ENCODE results near the gene SPAG17. TPM values are rescaled to one million over a fixed set of nuclear protein-coding genes. Genes with fewer than 3 reads are reported as not detected.

SPAG17 gene
- 0.78 TPM for total RNA-seq

DNA sequence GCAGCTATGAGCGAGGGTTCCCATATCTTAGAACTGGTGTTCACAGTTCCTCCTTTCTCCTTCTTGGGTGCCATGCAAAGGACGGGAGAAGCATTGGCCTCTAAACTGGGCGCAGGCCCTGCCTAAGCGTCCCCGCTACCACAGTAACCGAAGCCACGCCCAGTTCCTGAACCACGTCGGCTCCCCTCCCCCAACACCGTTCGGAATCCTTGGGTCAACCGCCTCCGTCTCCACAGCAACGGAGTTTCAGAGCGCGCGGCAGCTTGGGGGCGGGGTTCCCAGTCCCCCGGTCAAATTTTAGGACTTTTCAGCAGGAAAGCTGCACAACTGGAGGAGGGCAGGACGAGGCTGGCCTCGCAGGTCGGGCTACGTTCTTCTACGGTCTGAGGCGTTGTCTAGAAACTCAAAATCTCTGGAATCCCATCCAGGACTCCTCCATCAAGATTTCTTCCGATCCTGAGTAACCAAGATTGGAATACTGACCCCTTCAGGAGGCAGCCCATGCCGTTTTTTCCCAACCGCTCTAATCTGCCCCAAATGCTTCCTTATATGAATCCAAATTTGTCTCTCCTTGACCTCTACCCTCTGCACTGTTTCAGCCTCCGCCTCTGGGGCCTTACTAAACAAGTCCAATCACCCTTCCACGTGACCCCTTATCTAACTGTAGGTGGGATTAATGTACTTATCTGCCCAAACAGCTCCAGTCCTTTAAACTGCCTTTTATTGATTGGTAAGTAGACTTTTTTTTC, at the start of gene SPAG17:
SPAG17 (minus strand) TSS at position 145 of the 749 bp plus-strand sequence; CDS start at position 74, 71 bp downstream.
- no peak for DNase-seq

DNA sequence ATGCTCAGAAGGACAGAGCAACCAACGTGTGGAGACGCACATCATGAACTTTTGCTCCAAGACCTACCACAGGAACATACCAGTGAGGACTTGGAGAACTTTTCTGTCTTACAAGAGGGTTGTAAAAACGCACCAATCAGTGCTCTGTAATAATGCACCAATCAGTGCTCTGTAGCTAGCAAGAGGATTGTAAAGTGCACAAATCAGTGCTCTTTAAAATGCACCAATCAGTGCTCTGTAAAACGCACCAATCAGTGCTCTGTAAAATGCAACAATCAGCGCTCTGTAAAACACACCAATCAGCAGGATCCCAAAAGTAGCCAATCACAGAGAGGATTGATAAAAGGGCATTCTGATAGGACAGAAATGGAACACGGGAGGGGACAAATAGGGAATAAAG, 40.4 kb upstream of the SPAG17 start:
- DNase-seq: no peak

DNA sequence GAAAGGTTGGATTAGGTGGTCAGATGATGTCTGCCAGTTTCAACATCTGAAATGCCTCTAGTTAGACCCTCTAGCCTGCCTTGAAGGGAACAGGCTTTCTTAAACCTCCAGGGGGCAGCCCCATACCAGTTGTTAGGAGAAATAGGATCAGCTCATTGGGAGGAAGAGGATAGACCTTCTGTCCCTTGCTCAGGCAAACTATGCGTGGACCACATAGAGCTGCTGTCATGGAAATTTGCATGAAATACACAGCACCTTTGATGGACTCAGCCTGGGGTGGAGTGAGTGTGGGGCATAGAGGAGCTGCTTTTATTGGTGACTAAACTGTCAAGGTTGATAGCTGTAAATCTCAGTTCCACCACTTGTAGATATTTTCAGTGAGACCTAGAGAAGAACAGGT, 38.4 kb upstream of the SPAG17 start:
- DNase-seq: no peak

DNA sequence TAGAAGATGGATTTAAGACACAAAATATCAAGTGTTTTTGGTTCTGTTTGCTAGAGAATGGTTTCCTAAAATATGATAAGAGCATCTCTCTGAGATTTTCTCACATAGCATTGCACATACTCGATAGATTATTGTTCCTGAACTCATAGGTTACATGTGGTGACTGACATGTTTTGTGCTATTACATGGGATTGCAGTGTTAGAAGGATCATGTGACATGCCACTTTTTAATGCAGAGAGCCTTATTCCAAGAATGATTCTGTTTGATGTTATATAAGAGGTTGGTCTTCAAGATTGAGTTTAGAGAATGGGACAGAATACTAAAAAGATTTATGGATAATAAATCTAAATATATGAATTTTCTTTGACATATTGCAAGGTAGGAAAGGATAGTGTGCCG, 34.4 kb upstream of the SPAG17 start:
- no peak for DNase-seq

DNA sequence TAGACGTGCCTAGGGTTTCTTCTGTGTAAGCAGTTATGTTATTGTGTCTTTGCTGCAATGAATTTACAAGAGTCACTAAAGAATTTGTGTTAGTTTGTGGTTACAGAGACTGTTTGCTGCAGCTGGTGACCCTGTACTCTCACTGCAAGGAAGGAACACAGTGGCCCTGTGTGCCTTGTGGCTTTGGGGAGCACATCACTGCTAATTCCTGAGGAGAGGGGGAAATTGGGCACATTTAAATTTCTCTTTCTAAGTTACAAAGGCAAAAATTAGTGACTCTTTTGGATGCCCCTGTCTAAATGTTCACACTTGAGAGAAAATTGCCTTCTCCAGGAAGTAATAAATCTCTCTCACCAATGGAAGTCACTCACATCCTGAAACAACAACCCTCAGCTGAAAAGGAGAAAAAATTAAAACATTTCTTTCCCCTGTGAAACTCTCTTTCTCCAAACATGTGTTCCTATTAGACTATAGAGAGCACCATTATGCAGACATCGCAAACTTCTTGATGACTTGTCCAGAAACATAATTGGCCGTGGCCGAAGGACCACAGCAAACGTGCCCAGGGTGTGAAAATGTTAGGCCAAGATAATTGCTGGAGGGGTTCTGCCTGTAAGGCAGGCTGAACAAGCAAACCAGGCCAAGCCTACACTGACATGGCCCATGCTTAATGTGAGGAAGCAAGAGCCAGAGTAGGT, 32.3 kb upstream of the SPAG17 start:
- DNase-seq: no peak

DNA sequence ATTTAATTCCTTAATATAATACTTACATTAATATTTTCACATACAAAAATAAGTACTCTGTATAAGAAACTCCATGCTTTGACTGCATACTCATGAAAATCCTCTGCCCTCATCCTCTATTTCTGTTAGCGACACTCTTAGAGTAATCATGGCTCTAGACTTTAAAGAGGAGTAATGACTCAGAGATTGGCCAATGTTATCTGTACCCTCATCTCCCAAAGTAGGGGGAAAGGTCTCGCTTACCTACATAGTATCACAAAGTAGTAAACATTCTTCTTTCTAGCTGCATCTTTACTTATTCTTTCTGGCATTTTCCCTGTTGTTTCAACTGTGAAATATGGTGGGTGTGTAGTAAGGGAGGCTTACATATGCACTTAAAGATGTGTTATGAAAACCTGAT, 29.8 kb upstream of the SPAG17 start:
- DNase-seq: no peak

DNA sequence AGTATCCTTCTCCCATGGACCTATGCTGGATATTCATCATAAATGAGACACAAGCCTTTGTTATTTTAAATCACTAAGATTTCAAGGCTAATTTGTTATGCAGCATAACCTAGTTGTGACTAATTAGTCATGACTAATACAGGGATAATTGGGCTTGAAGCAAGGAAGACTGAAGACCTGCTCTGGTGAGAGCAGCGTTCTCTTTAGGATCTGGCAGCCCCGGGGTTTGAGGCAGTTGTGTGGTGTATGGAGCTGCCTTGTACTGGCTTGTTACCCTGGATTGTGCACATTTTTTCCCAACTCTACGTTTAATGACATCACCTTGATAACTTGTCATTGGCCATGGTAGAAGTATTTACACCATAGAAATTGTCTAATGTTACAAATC, 25.7 kb upstream of the SPAG17 start:
- DNase-seq: no peak

DNA sequence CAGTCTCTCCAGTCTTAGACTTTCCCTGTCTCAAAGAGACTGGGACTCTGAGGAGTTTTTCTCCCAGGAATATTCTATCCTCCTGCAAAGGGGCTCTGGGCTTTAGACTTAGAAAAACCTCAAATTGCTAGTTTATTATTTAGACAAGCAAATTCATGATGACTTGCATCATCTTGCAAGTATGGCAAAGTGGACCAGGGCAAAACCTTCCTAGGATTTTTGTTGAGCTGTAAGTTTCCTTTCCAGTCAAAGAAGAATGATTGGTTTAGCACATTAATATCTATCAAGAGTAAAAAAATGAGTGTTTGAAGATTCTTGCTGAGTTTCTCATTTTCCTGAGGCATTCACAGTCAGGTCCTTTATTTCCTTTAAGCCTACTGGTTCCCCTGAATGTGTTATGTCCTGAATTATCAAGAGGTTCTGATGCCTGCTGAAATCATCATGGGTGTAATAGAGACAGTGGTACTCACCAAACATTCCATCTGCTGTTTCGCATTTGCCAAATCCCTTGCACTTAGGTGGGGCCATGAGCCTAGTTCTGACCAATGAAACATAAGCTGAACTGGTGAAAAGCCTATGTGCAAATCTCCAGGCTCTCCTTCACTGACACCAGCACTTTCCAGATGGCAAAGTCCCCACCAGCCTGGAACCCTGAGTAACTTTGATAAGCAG, 25.2 kb upstream of the SPAG17 start:
- DNase-seq: no peak

DNA sequence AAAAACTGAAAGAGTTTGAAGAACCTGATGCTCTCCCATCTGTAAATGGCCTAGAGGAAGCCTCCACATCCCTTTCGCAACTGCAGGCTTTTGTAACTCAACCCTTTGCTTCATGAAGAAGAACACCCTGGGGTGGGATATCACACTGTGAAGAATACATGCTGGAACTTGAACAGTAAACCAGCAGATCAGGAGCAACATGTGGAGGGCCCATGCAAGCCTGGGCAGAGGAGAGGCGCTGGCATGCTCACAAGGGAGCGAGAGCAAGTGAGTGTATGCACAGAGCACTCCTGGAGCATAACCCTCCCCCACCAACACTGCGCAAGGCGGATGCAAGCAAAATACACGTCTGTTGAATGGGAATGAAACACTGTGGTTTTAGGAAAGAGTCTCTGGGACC, 24.6 kb upstream of the SPAG17 start:
- no peak for DNase-seq

DNA sequence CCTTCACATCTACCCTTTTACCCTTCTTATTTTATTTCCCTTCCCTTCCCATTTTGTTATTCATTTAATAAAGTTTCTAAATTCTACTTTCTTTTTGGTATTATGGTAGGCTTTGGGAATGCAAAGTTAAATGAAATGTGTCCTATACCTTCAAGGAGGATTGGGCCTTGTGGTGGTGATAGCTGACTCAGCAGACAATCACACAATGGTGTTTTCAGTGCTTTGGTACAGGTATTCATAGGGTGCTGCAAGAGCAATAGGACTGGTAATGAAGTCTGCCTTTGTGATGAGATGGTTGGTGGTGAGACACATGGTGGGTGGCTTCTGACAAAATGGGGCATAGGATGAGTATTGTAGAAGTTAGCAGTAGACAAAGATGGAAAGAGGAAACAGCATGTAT, 21.9 kb upstream of the SPAG17 start:
- DNase-seq: no peak

DNA sequence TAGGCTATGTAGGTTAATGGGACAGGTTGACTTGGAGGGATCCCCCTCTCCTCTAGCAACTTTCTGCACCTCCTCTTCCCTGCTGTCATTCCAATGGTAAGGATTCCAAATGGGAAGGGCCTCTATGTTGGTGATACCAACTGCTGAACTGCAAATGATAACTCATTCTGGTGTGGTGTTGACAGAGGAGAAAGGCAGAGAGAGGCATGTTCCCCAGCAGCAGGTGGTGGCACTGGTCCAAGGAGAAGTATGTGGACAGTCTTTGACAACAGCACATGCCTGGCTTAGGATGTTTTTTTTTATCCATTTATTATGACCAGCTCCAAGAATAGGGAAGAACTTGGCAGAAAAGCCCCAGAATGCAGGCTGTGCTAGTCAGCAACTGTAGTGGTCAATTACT, 19.6 kb upstream of the SPAG17 start:
- no peak for DNase-seq

DNA sequence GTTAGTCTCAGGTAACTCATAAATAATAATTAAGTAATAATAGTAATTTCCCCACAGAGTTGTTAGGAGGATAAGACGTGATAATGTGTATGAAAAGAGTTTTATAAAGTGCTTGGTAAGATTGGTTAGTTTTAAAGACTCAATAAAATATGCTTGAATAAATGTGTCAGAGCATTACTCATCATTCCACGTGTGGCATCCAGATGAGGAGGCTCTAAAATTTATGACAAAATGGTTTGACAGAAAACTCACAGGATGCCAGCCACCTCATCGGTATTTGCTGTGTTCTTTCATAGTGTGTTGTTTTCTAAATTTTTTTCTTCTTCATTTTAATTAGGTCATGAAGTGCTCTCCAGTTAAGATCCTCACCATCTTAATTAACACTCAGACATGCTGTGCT, 19.1 kb upstream of the SPAG17 start:
- DNase-seq: no peak

DNA sequence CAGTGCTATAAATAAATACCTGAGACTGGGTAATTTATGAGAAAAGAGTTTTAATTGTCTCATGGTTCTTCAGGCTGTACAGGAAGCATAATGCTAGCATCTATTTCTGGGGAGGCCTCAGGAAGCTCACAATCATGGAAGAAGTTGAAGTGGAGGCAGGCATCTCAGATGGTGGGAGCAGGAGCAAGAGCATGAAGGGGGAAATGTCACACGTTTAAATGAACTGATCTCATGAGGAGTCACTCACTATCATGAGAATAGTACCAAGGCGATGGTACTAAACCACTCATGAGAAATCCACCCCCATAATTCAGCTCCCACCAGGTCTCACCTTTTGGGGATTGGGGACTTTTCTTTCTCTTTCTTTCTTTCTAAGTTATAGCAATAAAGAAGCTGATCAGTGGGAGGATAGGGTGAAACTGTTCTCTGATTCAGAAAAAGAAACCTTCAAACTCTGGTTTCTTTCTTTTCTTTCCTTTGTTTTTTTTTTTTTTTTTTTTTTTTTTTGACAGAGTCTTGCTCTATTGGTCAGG, 17.1 kb upstream of the SPAG17 start:
- no peak for DNase-seq

DNA sequence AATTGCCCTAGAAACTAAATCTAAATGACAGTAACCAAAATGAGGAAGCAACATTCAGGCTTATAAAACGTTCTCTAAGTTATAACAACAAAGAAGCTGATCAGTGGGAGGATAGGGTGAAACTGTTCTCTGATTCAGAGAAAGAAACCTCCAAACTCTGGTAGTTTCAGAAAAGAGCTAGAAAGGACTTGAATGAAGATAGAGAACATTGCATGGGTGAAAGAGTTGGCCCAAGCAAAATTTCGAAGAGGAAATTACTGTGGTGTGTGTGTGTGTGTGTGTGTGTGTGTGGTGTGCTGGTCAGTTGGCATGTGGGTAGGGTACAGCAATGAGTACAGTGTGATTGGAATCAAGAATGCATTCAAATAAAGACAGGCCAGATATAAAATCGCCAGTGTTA, 16.5 kb upstream of the SPAG17 start:
- DNase-seq: no peak

DNA sequence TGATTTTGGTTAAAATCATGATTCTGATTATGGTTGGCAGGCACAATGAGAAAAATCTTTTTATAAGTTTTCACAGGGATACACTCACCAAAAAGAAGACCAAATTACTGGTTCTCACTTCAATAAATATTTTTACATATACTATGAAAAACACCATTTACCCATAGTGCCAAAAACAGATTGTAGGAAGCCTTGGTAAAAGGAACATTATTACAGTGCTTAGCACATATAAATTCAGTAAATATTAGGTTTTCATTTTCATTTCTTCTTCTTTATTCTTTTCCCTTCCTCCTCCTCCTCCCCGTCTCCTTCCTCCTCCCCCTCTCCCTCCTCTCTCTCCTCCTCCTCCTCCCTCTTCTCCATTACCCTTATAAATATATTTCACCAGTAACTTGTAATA, 15.8 kb upstream of the SPAG17 start:
- no peak for DNase-seq

DNA sequence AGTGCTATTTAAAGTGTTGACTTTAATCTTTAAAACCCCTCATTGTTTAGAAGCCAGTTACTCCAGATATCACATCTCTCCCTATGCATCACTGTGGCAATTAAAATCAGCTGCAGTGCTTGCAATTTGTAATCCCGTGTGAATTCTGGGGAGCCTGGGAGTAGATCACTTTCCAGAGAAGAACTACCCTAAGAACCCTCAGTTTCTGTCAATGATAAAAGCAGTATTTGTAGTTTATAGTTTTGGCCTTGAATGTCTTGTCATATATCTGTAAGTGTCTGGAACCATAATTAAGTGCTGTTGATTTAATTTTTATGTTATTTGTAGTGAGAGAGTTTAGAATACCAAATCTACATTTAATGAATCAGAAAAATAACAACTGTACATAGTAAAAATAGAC, 5.5 kb upstream of the SPAG17 start:
- DNase-seq: no peak

DNA sequence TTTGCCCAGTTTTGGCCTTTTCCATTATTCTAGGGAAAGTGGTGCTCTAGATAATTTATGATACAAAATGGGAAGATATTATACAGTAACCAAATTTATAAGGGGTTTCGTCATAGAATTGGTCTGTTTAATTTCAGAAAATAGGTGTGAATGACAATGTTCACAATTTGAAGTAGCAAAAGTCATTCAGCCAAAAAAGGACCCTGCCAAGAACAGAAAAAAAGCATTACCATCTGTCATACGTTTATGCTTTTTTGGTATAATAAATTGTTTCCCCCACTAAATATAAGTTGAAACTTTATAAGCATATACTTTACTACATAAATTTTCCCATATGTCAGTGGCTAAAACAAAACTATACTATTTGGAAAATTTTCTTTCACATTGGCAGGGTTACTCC, 4.5 kb upstream of the SPAG17 start:
- DNase-seq: no peak

DNA sequence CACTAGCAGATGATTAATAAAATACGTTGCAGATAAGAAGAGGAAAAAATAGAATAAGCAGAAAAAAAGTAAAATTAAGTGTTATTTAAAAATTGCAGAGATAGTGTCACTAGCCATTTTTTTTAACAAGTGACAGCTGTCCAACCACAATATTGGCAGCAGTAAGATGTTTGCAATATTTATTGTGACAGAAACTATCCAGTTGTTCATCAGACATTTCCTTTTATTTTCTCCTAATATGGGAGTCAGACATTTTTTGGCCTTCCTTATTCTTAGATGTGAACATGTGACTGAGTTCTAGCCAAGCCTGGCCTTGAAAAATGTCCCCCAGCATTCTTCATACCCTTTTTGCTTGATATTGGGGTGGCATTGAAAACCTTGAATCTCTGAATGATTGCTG, 3.4 kb upstream of the SPAG17 start:
- no peak for DNase-seq

DNA sequence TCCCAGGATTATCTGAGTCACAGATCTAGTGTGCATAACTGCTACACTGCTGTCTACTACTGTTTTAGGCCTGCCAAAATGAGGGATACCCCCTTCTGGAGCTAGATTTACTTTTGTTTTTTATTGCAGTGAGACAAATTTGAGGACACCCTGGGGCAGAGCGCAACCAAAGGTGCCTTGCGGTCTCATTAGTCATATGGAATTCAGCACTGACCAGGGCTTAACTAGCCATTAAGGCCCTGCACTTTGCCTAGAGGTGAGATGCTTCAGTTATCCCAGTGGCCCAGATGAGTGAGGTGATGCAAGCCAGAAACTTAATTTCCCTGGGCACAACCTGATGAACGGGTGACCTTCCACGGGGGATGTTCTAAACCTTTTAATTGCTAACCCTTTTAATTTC, 998 bp upstream of the SPAG17 start:
- no peak for DNase-seq

DNA sequence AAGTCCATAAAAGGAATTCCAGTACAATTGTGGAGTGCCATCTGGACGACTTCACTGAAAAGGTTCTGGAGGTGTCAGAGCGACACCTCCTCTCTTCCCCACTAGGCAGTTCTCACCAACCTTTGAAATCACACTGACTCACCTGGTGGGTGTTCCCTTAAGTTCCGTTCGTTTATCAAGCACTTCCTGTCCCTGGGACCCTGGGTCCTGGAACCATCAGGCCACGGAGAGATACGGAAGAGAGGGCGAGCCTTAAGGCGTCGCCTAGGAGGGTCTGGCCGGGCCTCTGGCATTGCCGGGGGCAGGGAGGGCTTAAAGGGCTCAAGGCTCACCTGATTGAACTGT, 317 bp downstream of the SPAG17 start:
- DNase-seq: no peak

DNA sequence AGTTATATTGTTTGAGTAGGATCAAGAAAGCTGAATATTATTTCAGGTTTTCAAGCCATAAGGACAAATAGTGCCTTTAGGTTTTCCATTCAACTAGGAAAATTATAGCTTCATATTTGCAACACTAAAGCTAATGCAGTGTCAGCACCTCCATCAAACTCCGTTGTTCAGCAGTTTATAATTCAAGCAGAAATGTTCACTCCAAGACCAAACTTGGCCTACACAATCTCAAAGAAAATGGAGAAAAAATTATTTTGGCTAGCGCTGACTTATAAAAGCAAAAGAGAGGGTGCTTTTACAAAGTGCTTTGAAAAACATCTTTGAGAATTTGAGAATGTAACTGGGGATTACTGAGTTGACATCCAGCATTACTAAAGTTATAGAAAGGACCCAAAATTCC, 1.4 kb downstream of the SPAG17 start:
- no peak for DNase-seq

DNA sequence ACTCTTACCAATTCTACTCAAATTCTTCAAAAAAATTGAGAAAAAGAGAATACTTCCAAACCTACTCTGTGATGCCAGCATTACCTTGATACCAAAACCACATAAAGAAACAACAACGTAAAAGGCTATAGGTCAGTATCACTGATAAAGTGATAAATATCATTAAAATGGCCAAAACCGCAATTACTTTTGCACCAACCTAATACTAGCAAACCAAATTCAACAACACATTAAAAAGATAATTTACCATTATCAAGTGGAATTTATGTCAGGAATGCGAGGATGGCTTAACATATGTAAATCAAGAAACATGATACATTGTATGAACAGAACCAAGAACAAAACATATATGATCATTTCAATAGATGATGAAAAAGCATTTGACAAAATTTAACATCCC, 7.0 kb downstream of the SPAG17 start:
- no peak for DNase-seq

DNA sequence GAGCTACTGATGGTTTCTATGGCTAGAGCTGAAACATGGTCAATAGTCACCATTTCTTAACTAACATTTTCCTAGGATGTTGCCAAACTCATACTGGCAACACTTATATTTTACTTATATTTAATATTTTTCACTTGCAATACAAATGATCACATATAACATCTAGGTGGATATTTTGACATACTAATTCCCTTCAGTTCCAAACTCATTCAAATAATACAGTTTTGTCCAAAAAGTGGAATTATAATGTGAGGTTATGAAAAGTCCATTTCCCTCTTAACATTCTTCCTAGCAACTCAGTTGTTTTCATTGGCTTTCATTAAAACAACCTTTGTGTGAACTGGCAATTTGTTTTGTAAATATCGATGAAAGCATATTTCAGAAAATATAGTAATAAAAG, 16.0 kb downstream of the SPAG17 start:
- DNase-seq: no peak

DNA sequence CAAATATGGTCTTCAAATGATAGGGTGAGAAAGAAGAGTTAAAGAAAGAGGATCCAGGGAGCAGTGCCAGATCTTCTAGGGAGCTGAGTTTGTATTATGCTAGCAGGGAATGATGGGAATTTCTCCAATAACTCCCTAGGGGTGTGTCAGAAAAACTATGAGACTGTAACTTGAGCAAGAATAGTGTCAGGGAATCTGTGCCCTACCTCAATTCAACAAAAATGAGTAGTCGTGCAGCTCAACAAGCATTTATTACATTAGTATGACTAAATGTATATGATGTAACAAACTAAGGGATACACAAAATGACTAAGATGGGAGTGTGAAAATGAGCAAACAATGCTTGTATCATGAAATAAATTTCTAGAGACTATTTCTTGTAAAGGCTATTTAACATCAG, 24.2 kb downstream of the SPAG17 start:
- DNase-seq: no peak

All from occipital lobe (tissue), 2 donors.